Suprapubic skin (tissue), 3 donors: ENCODE data around the gene TMEM135.

Experiments used
- EP300 ChIP-seq: sonication (generic); formaldehyde crosslinking; IDR thresholded peaks from one replicate; pipeline ENCODE4 v1.6.1; 2017; ENCODE audit warnings: antibody characterized with exemption
- TF ChIP-seq, protein P1 (sequence below), 2 donors: fragments of 200-600 bp in 1 of 2; fragments of 450-650 bp in 1 of 2; sonication (generic) in 1 of 2; IDR thresholded peaks; one replicate each; pipeline ENCODE4 v1.5.1; 2016 to 2019; ENCODE audit warnings: antibody characterized with exemption in 2 of 2, mild to moderate bottlenecking in 1 of 2, moderate library complexity in 1 of 2

DNA sequence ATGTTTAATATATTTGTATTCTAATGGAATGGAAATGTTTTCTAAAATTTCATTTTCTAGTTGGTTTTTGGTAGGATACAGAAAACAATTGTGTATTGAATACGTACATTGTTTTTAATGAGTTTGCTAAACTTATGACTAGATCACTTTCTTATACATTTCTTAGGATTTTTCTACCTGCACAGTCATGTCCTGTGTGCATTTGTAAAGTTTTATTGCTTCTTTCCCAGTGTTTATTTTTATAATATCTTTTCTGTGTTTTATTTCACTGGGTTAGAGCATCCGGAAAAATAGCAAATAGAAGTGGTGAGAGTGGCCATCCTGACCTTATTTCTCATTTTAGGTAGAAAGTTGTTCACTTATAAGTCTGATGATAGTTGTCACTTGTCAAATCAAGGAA is 103.6 kb downstream of the TMEM135 start:
- TF ChIP-seq, protein P1, sequence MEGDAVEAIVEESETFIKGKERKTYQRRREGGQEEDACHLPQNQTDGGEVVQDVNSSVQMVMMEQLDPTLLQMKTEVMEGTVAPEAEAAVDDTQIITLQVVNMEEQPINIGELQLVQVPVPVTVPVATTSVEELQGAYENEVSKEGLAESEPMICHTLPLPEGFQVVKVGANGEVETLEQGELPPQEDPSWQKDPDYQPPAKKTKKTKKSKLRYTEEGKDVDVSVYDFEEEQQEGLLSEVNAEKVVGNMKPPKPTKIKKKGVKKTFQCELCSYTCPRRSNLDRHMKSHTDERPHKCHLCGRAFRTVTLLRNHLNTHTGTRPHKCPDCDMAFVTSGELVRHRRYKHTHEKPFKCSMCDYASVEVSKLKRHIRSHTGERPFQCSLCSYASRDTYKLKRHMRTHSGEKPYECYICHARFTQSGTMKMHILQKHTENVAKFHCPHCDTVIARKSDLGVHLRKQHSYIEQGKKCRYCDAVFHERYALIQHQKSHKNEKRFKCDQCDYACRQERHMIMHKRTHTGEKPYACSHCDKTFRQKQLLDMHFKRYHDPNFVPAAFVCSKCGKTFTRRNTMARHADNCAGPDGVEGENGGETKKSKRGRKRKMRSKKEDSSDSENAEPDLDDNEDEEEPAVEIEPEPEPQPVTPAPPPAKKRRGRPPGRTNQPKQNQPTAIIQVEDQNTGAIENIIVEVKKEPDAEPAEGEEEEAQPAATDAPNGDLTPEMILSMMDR (IDR thresholded peaks at IDR 0.05): no peak
- TF ChIP-seq EP300: no peak
